Esophagus muscularis mucosa (tissue), 4 donors: Measurements from ENCODE around the gene CRISPLD2.

Source experiments
- EP300 ChIP-seq: sonication (generic); formaldehyde crosslinking; IDR thresholded peaks from one replicate; pipeline ENCODE4 v1.6.1; 2017; ENCODE audit warnings: antibody characterized with exemption
- POLR2A ChIP-seq: fragments of 450-650 bp; IDR thresholded peaks from one replicate; pipeline ENCODE4 v1.6.1; 2017; ENCODE audit warnings: antibody characterized with exemption, moderate library complexity, mild to moderate bottlenecking, low read depth
- POLR2AphosphoS5 ChIP-seq, 2 donors: sonication (generic); formaldehyde crosslinking; IDR thresholded peaks; one replicate each; pipeline ENCODE4 v1.6.1; 2017; ENCODE audit warnings: antibody characterized with exemption in 2 of 2
- TF ChIP-seq, protein P1 (sequence below), 3 experiments: fragments of 200-600 bp in 2 of 3; fragments of 450-650 bp in 1 of 3; sonication (generic) in 2 of 3; IDR thresholded peaks; one replicate each; pipeline ENCODE4 v1.5.1; 2017 to 2019; ENCODE audit warnings: antibody characterized with exemption in 3 of 3, mild to moderate bottlenecking in 2 of 3, moderate library complexity in 1 of 3

DNA sequence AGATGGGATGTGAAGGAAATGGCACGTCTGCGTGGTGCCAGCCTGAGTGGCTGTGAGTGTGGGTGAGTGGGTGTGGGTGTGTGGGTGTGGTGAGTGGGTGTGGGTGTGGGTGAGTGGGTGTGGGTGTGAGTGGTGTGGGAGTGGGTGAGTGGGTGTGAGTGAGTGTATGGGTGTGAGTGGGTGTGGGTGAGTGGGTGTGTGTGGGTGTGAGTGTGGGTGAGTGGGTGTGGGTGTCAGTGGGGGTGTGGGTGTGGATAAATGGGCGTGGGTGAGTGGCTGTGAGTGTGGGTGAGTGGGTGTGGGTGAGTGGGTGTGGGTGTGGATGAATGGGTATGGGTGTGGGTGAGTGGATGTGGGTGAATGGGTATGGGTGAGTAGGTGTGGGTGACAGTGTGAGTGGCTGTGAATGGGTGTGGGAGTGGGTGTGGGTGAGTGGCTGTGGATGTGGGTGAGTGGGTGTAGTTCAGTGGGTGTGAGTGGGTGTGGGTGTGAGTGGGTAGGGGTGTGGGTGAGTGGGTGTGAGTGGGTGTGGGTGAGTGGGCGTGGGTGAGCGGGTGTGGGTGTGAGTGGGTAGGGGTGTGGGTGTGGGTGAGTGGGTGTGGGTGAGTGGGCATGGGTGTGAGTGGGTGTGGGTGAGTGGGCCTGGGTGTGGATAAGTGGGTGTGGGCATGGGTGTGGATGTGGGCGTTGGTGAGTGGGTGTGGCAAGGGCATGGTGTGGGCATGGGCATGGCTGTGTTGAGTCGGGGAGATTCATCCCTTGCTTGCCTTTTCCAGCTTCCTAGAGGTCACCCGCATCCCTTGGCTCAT, 110.7 kb downstream of the CRISPLD2 start:
- TF ChIP-seq, protein P1, sequence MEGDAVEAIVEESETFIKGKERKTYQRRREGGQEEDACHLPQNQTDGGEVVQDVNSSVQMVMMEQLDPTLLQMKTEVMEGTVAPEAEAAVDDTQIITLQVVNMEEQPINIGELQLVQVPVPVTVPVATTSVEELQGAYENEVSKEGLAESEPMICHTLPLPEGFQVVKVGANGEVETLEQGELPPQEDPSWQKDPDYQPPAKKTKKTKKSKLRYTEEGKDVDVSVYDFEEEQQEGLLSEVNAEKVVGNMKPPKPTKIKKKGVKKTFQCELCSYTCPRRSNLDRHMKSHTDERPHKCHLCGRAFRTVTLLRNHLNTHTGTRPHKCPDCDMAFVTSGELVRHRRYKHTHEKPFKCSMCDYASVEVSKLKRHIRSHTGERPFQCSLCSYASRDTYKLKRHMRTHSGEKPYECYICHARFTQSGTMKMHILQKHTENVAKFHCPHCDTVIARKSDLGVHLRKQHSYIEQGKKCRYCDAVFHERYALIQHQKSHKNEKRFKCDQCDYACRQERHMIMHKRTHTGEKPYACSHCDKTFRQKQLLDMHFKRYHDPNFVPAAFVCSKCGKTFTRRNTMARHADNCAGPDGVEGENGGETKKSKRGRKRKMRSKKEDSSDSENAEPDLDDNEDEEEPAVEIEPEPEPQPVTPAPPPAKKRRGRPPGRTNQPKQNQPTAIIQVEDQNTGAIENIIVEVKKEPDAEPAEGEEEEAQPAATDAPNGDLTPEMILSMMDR (IDR thresholded peaks at IDR 0.05) = no peak
- no peak for TF ChIP-seq POLR2AphosphoS5 (IDR thresholded peaks at IDR 0.05)
- no peak for TF ChIP-seq POLR2A
- TF ChIP-seq EP300 = no peak
